GM21576 (cell line): Measurements from ENCODE around the gene SMAD1.
"Not testable (repeated sequence)": the region's sequence is repeated elsewhere in the genome, so short reads cannot be mapped to it uniquely, and the experiment has no call there.

Experiments used
- ATAC-seq: cut with Tn5 transposase; IDR thresholded peaks from one replicate; pipeline ENCODE4 v1.9.1; 2021; ENCODE audit warnings: mild to moderate bottlenecking, moderate library complexity; ENCODE audit not compliant: unreplicated experiment

SMAD1 gene

GRCh38 chr4:145525291-145525740, 43.7 kb downstream of the SMAD1 start:
- ATAC-seq, result no peak

GRCh38 chr4:145527773-145528172, 46.1 kb downstream of the SMAD1 start:
- no peak for ATAC-seq

DNA sequence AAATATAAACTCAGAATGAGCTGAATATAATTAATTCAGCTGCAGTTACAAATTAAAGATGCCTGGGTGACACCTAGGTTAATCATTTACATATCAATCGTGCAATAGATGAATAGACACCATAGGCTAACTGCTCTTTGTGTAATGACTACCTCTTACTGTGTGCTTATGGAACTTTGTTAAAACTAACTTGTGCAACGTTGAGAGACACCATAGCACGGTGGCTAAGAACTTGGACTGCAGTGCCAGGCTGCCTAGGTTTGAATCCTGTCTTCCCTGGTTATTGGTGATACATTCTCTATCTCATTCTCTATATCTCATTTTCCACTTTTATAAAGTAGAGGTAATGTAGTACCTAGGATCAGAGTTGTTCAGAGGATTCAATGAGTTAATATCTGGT, 46.9 kb downstream of the SMAD1 start:
- no peak for ATAC-seq

DNA sequence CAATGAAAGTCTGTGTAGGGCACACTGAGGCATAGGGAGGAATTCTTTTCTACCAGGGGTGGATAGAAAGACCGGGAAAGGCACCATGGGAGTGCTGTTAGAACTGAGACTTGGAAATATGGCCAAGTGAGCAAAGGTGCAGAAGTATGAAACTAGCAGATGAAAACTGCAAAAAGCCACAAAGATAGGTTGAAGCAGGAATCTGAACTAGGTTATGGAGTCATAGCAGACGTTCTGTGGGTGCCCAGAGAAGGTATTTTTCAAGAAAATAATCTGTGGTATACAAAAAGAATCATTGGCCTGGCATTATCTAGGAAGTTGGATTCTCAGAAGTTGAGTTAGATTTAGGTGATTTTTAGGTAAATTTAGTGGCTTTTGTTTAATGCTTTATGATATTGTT, 48.5 kb downstream of the SMAD1 start:
- no peak for ATAC-seq

GRCh38 chr4:145530662-145531061, 49.0 kb downstream of the SMAD1 start:
- ATAC-seq, result no peak

DNA sequence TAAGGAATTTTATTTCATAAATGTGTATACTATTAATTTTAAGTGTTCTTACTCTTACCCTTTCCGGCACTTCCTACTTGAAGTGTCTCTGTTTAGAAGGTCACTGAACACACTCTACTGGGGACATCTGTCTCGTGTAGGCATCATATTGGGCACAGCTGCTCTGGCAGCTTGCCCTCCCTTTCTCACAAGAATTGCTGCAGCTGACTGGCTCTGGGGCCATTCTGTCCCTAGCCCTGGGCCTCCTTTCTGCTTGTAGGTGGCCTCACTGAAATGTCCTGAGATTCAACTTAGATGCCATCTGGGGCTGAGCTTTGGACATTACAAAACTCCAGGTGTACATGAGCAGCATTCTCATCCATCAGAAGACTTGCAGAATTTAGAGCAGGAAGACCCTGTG, 49.6 kb downstream of the SMAD1 start:
- ATAC-seq, result no peak

DNA sequence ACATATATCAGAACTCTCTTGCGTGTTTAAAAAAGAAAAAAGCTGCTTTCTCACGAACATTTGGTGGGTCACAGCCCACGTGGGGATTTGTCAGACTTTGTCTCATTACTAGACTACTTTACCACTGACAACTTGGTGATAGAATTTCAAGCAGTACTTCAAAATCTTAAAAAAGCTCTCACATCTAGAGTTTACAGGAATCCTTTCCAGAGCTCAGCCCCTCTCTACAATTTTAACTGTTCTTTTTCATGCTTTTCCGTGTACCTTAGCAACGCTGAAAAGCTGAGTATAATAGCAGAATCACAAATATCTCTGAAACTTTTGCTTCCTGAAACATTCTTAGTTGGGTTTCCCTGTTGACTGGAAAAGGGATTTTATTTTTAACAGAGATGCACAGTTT, 50.2 kb downstream of the SMAD1 start:
- no peak for ATAC-seq

DNA sequence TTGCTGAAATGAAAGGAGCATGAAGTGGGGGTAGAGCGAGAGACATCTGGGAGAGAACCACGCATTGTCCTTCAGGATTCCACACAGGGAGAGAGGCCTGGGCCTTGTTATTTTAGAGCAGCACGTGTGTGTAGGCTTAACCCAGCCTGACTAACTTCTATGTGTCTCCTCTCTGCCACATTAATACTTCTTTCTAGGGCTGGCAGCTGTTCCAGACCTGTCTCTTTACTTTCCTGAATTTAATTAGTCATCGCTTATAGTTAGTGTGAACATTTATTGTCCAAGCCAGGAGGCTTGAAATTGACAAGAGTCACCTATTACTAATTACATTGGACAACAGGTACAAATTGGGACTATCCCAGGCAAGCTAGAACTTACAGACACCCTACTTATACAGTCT, 51.3 kb downstream of the SMAD1 start:
- no peak for ATAC-seq

DNA sequence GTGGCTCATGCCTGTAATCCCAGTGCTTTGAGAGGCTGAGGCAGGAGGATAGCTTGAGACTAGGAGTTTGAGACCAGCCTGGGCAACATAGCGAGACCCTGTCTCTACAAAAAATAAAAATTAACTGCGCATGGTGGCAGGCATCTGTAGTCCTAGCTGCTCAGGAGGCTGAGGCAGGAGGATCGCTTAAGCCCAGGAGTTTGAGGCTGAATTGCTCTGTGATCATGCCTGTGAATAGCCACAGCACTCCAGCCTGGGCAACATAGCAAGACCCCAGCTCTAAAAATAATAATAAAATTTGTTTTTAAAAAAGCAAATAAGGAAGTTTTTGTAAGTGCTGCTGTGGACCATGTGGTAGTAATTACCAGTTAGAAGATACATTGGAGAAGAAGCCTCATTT, 51.8 kb downstream of the SMAD1 start:
- ATAC-seq, result not testable (repeated sequence)

DNA sequence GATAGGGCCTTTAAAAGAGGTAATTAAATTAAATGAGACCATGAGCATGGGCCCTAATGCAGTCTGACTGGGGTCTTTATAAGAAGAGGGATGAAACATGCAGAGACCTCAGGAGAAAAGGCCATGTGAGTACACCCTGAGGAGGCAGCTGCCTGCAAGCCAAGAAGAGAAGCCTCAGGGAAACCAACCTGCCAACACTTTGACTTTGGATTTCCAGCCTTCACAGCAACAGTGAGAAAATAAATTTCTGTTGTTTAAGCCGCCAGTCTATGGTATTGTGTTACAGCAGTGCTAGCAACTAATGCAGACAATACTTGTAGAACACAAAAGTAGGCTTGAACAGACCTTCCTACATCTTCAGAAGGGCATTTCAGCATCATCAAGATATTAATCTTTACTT, 52.3 kb downstream of the SMAD1 start:
- no peak for ATAC-seq

DNA sequence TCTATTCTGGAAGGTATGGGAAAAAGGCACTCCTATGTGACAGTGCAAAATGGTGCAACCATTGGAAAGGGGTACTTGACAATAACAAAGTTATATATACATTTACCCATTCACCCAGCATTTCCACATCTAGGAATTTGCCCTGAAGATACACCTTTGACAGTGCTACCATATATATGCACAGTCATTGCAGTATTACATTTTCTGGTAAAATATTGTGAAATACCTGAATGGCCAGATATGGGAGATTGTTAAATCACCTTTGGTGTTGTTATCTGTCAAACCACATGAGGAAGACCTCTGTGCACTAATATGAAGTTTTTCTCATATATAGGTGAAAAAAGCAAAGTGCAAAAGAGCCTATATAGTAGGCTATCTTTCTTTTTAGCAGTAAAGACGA, 53.5 kb downstream of the SMAD1 start:
- ATAC-seq, result no peak

DNA sequence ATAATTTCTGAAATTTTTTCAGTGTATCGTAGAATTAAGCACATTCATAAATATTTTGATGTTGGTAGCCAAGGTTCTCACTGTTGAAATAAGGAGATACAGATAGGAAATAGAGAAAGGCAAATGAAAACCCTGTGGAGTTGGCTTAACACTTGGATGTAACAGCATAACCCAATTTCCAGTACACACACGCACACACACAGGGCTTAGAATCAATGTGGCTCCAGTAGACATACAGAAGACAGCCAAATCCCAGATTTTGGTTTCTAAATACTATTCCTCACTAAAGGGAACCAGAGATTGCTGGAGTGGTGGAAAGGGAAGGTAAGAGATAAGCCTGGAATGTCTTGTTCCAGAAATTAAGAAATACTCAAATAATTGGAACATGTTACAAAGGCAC, 54.4 kb downstream of the SMAD1 start:
- ATAC-seq, result no peak

GRCh38 chr4:145538596-145538995, 56.9 kb downstream of the SMAD1 start:
- ATAC-seq, result no peak

DNA sequence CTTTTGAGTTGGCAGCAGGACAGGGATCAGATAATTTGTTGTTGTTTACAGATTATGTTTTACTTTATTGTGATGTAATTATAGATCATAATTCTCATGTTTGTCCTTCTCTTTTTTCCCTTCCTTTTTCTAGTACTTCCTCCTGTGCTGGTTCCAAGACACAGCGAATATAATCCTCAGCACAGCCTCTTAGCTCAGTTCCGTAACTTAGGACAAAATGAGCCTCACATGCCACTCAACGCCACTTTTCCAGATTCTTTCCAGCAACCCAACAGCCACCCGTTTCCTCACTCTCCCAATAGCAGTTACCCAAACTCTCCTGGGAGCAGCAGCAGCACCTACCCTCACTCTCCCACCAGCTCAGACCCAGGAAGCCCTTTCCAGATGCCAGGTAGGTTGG, 58.0 kb downstream of the SMAD1 start:
- no peak for ATAC-seq

DNA sequence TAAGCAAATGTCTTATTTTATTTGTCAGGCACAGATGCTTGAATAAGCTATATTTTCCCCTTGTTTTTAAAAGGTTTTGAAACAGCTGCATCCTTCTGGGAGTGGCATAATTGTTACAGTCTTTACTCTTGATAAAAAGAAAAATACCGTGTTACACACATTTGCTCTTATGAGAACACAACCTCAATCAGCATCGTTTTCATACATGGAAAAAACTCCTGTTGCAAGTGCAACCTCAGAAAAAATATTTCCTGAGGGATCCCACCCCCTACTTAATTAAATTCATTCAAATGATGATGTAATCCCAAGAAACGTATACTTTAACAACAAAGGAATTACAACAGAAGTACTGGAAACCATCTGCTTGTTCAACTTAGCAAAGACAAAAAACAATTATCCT, 58.6 kb downstream of the SMAD1 start:
- no peak for ATAC-seq

DNA sequence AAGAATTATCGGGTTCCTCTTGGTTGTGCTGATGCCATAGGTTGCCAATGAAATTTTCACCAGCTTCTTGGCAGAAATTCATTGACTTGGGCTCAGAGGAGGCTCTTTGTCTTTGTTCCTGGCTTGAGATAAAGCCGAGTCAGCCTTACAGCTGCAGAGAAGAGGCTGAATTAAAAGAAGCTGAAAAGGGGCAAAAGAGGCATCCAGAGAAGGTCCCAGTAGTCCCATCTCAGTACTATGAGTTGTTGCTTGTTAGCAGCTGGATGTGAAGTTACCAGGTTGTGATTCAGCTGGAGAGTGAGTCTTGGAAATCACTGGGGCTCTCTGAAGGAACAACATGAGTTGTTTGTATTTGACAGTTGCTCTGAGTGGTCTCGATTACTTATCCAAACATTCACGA, 59.7 kb downstream of the SMAD1 start:
- ATAC-seq, result no peak

DNA sequence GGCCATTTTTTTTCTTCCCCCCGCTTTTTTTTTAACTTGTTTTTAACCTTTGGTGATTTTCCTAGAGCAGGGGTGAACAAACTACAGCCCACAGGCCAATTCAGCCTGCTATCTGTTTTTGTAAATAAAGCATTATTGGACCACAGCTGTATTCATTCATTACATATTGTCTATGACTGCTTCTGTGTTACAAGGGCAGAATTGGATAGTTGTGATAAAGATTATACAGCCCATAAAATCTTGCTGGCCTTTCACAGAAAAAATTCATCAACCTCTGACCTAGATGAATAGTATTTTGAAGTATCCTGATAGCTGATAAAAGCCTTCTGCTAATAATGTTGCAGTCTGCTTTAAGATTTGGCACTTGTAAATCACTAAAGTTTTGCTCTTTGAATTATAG, 63.4 kb downstream of the SMAD1 start:
- no peak for ATAC-seq

- no peak for ATAC-seq
These were observed 64.0 kb downstream of the SMAD1 start for GRCh38 chr4:145545538-145546174.

- no peak for ATAC-seq
These were observed 64.7 kb downstream of the SMAD1 start for GRCh38 chr4:145546175-145546915.

DNA sequence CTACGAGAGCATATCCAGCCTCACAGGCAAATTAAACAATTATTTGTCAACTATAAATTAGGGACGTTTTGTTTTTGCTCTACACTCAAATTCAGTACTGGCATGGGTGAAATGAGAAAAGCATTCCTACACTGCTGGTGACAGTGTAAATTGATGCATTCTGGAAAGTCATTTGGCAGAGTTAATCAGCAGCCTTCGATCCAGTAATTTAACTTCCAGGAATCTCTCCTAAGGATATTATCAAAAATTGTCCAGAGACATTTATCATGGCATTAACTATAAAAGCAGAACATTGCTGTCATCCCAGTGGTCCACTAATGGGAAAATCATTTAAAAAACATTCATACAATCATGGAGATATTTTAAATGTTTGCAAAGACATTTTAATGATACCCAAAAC, 70.0 kb downstream of the SMAD1 start:
- no peak for ATAC-seq

GRCh38 chr4:145552181-145552822, 70.6 kb downstream of the SMAD1 start:
- ATAC-seq, result peak; percentile 90

- ATAC-seq, result no peak
These were observed 71.7 kb downstream of the SMAD1 start for GRCh38 chr4:145553375-145553774.
